HK-2 (cell line): ENCODE measurements around the gene THUMPD2.

Experiments
- DNase-seq: peaks from one replicate; pipeline ENCODE4 v3.0.0-alpha.2; 2018; ENCODE audit not compliant: unreplicated experiment

The THUMPD2 gene

DNA sequence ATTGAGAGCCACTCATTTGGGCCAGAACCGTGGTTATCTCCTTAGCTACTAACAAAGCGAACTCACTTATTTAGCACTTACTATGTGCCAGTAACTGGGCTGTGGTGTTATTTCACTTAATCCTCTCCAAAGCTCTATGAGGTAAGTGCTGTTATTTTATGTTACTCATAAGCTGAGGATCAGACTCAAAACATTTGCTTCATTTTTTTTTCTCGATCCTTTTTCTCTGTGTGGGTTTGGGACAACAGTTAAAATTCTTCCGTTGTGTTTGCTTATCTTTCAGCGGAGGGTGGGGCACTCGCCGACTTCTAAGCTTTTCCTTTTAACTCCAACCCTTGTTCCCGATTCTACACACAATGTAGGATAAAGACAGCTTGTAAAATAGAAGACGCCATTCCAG is 60.6 kb downstream of the THUMPD2 start:
- DNase-seq, result no peak

DNA sequence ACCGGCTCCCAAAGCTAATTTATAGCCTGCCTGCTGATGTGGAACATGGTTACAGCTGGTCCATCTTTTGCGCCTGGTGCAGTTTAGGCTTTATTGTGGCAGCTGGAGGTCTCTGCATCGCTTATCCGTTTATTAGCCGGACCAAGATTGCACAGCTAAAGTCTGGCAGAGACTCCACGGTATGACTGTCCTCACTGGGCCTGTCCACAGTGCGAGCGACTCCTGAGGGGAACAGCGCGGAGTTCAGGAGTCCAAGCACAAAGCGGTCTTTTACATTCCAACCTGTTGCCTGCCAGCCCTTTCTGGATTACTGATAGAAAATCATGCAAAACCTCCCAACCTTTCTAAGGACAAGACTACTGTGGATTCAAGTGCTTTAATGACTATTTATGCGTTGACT is 62.0 kb downstream of the THUMPD2 start:
- DNase-seq, result no peak

DNA sequence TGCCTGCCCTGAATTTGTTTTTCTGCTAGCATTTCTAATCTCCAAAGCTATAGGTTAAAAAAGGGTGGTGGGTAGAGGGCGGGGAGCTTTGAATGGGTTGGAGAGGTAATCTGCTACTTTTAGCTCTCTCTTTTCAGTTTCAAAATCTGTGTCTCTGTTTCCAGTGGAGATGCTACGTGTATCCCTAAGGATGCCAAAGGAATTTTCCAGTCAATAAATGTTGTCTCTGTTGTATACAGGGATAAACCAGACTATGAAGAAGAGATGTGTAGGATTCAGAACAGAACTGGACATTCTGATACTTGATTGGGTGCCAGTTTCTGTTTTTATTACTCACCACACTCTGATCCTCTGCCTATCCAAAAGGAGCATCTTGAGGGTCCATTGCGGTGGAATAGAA is 63.2 kb downstream of the THUMPD2 start:
- DNase-seq, result no peak

DNA sequence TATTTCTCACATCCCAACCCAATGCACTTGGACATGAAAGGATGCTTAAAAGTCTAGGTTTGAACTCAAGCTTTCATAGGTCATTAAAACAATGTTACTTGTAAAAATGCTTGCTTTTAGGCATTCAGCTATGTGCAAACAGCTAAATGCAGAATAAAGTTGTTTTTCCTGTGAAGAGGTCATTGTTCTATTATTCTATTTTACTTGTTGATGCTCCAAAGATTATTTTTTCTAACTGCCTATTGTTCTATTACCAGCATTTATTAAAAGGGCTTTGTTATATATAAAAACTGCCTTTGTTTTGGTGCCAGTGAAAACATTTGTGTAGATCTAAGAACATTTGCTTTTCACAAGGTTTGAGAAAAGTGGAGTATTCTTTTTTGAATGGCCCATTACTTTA is 64.0 kb downstream of the THUMPD2 start:
- DNase-seq, result no peak

DNA sequence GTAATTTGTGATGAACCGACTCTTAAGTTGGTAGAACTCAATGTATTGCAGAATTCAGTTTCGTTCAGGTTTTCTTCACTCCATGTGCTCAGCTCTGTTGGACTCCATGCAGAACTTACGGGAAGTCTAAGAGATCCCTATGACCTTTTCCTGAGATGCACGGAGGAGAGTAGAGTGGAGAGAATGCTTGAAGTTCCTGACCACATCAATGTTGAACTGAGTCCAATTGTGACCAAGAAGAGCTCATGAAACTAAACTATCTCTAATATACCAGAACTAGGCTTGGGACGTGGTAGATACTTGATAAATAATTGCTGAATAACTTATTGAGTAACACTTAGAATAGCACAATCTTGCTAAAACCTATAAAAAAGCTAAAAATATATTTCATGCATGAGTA is 66.1 kb downstream of the THUMPD2 start:
- DNase-seq, result no peak

DNA sequence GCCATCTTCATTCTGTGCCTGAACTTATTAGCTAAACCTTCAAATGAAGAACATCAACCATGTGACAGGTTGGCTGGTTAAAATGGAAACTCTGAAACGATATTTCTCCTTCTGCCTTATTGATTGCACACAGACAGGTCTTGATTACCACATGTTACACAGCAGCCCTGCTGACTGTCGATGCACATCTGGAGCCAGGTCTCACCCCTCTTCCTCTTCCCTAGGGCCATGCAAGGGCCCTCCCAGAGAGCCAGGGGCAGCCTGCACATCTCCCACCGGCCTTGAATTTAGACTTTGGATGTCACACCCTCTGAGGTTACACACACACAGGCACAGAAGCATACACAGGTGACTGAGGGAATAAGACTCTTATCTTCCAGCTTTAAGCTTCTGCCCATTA is 68.3 kb downstream of the THUMPD2 start:
- DNase-seq, result no peak

DNA sequence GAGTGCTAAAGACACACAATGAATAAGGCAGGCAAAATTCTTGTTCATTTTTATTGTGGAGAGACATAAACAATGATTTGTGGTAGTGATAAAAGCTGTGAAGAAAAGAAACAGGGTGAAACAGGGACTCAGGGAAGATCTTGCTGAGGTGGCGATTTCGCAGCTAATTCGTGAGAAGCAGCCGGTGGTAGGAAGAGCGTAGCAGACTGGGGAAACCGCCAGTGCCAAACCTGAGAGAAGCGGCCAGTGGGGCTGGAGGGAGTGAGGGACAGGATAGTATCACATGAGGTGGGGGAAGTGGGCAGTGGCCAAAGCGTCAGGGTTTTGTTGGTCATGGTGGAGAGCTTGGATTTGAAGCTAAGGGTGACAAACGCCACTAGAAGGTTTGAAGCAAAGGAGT is 71.1 kb downstream of the THUMPD2 start:
- no peak for DNase-seq

DNA sequence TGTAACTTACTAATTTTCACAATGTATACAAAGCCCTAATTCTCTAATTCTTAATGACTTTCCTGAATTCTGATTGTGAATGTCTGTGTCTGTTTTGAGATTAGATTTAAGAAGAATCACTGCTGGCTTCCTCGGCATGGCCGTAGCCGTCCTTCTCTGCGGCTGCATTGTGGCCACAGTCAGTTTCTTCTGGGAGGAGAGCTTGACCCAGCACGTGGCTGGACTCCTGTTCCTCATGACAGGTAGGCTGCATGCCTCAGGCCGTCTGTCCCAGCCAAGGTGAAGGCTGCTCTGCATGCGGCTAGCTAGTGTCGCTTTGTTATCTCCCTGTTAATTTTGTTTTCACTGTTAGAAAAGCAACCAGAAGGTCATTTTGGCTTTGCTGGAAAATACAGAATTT is 72.1 kb downstream of the THUMPD2 start:
- DNase-seq, result no peak

DNA sequence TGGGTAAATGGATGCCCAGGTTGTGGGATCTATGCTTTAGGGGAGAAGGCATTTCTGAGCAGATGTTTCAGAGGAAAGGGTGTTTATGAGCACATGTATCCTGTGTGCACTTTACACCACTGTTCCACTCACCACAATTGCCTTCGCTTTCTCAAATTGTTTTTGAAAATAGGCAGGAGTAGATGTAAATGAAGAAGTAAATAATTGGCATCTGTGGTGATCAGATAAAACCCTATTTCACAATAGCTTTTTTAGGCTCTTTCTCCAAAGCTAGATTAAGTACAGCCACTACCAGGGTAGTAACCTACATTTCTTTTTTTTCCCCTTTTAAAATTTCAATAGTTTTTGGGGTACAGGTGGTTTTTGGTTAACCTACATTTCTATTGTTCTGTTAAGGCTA is 72.7 kb downstream of the THUMPD2 start:
- no peak for DNase-seq

DNA sequence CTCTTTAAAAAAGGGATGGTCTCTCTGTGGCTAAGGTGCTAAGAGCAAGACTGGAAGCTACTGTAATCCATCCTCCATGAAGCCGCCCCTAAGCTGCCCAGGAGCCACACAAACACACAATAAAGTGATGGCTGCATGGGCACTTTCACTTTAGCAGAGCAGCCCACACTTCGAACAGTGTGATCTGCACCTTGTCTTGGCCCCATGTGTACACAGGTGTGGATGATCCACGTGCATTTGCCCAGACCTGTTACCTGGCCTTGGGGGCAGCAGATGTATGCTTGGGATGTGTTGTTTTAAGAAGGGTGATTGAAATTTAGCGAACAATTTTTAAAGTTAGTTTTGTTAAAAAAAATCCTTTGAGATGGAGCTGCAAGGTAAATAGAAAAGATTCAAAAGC is 73.4 kb downstream of the THUMPD2 start:
- DNase-seq, result no peak

DNA sequence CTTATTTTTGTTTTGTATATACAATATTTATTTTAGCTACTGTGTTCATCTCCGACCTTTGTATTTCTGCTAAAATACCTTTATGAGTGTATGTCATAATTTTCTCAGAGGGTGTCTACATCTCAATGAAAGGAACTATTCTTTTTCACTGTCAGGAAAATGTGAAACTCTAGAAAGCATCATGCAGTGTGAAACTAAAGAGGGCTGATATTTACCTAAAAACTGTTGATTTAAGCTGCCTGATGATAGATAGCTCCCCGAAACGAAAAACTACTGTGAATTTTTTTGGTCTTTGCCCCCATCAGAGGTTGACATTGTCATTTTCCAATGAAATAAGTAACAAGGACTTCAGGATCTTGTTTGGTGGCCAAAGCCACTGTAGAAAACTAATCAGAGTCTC is 74.5 kb downstream of the THUMPD2 start:
- no peak for DNase-seq

DNA sequence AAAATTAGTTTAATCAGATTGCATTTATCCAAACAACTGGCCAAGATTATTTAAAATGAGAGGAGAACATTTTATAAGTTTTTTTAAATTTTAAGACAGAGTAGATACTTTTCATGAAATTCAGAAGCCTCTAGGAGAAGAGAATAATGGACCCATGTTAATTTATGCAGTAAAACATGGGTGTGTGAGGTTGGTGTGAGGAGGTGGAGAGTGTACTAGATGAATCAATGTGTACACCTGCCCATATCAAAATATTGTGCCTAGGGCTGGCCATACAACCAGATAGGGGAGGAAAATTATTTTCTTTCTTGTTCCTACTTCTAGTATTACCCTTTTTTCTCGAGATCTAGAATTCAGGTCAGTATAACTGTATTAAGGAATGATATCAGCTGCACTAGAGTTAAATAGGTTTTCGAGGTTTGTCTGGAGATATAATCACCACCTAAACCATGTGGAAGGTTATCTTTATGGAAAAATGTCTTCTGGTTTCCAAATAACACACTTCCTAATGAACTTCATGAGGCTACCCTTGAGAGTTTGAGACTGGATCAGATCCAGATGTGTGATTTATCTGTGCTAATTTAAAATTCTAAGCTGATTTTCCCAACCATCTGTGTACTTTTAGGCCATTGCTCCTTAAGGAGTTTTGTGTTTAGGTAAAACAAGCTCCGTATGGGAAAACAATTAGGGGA is 75.7 kb downstream of the THUMPD2 start:
- no peak for DNase-seq

DNA sequence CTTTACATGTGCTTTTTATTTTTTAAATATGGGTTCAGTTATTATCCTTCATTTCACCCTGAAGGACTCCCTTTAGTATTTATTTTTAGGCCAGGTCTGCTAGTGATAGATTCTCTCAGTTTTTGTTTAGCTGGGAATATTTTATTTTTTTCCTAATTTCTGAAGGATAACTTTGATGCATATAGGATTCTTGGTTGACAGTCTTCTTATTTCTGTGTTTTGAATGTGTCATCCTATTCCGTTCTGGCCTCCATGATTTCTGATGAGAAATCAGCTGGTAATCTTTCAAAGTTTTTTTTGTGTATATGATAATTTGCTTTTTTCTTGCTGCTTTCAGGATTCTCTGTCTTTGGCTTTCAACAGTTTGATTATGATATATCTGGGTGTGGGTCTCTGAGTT is 77.9 kb downstream of the THUMPD2 start:
- DNase-seq, result no peak

DNA sequence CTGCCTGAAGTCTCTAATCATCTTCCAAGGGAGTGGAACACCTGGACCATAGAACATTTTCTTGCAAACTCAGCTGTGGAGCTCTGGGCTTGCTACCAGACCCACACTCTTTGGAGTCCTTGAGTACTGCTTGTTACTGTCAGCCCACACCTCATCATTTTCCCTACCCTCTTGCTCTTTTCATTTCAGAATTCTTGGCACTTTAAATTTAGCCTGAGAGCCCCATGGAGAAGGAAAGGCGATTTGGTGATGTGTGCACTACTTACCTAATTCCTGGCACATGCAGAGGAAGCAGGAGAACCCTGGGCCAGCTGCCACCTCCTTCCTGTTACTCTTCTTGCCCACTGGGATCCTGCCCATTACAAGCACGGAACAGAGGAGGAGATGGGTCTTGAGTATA is 81.6 kb downstream of the THUMPD2 start:
- no peak for DNase-seq

DNA sequence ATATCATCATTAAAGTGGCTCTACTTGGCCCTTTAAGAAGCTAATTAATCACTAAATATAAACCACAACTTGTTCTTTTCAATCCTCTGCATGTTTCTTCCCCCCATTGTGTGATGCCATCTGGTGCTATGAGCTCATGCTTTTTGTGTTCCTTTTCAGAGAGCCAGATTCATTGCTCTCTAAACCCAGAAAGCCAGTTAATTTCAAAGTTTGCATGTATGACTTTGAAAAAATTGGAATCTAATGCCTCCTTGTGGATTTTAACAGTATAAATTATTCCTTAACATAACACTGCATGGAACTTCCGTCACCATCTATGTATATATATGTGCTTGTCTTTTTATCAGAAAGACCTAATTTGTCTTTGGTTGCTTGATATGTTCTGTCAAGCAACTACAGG is 82.2 kb downstream of the THUMPD2 start:
- DNase-seq, result no peak

DNA sequence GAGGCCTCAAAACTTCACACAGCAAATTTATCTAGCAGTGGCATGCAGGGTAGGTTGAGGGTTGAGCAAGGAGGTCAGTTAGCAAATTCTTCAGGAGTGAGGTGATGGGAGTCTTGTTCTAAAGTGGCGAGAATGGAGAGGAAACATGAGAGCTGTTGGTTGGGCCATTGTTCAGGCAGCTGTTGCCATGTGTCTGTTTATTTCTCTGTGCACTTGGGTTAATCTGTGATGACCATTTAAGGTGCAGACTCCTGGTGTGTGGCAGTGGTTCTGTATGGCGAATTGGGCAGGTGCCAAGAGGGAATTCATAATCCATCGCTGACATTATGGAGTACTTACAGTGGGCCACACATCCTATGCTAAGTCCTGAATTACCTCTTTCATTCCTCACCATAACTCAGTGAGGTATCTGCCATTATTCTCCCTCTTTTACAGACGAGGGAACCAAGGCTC is 82.9 kb downstream of the THUMPD2 start:
- no peak for DNase-seq

DNA sequence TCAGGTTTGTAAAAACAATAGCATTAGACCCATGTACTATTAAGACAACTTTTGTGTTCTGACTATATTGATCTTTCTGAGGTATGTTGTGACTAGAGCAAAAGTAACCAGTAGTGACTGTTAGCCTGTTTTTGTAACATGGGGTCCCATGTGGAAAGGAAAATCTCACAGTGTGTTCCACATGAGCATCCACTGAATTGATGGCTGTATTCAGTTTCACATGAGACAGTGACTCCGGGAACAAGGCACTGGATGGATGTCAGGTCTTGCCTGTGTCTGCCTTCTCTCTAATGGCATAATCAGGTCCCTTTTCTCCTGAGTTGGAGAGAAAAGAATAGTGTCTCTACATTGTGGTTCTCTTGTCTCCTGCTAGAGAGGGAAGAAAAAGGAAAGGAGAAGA is 85.8 kb downstream of the THUMPD2 start:
- DNase-seq, result no peak

DNA sequence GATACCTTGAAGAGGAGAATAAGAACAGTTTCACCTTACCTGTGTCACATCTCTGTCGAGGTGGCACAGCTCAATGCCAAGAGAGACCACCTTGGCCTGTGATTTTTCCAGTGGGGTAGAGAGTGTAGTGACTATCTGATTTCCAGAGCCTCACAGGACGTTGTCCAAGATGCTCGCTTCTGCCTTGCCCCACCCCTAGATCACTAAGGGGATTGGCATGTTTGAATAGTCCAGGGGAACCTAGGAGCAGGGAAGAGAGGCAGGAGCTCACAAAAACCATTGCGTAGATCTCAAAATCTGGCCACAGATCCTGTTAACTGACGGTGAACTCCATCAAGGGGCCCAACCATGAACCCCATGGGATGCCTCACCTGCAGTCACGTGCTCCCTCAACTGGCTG is 89.2 kb downstream of the THUMPD2 start:
- no peak for DNase-seq

DNA sequence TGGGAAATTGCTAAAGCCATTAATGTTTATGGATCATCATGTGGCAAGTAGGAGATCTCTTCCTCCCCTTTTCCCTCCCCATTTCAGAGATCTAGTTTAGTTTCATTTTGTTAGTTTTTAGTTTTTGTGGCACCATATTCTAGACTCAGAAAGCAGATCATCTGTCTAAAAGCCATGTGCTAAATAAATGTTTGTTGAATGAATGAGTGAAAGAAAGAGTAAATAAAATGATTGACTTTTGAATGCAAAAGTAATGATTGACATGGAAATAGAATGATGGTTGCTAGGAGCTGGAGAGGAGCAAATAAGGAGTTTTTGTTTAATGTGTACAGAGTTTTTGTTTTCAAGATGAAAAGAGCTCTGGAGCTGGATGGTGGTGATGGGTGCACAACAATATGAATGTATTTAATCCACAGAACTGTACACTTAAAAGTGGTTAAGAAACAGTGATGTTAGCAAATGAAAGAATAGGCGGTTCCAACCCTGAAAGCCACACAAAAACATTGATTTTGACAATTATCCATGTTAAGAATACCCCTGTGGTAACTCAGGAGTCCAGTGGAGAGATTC is 89.7 kb downstream of the THUMPD2 start:
- DNase-seq, result no peak

DNA sequence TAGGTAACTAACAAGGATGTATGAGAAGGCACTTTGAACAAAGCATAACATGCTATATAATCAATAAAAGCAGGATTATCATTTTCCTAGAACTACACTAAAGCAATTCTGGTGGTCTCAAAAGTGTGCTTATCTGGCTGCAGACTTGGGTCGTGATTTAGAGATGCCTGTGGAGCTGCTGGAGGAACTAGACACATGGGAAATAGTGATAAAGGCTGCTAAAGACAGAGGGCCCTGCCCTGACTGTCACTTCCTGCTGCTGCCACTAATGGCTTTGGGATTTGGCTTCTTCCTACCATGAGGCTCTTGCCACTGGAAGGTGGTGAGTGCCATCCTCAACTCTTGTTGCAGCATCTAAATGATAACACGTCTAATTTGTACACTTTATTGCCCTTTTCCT is 90.9 kb downstream of the THUMPD2 start:
- DNase-seq, result no peak

DNA sequence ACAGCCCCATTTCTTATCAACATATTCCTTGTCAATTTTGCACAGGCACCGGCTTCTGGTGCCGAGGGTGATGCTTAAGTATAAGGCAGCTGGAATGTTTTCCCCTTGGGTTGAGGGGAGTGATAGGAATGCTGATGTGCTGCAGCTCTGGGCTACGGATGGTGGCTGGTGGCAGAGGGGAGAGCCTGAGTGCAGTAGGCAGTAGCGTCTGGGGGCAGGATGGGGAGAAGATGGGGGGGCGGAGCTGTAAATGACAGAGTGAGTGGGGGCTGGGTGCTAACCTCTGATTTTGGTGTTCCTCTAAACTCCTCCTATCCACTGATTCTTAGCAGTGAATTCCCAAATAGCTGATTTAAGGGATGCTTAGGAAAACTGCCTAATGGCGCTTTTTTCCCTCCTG is 92.6 kb downstream of the THUMPD2 start:
- no peak for DNase-seq
